K562 (cell line): ENCODE results near the gene LRRC25. TPM values are rescaled to one million over a fixed set of nuclear protein-coding genes. Genes with fewer than 3 reads are reported as not detected.
A peak's percentile ranks its signal among the peaks of the same experiment; 100 is the strongest.

Experiments used
- ATAC-seq: fragments of 200-7000 bp; cut with Tn5 transposase; 3 replicates; pipeline ENCODE4 v1.9.1; 2020; ENCODE audit warnings: moderate library complexity
- BruUV-seq: library from RNA; stranded (reverse); fragments of 400-500 nt; replicated peaks from 2 replicates; lab custom pipeline; 2021; lab: Mats Ljungman, UMichigan
- CTCF ChIA-PET: fragments of 300-600 bp; formaldehyde crosslinking; extraction: SDS; loops from one replicate; lab custom pipeline; 2021; ENCODE audit warnings: low intra/inter-chr PET ratio; lab: Yijun Ruan, JAX
- POLR2A ChIA-PET: fragments of 300-600, 350-650 bp; sonication (Branson Sonifier 250); formaldehyde crosslinking; extraction: SDS; loops from one replicate; lab custom pipeline; 2021; ENCODE audit warnings: antibody characterized with exemption, inconsistent platforms; lab: Yijun Ruan, JAX
- DNase-seq, 4 experiments: peaks; one replicate each; pipeline versions ENCODE4 v3.0.0 to v3.0.0-alpha.2; 2011 to 2018; ENCODE audit warnings: low spot score in 3 of 4, mixed read lengths in 3 of 4; ENCODE audit errors: extremely low read depth in 1 of 4
- FAIRE-seq: peaks from 2 replicates; lab custom pipeline; 2011; peaks lifted over from hg19 to GRCh38; lab: Jason Lieb, UNC
- H2AFZ ChIP-seq: 2 replicates; pipeline ENCODE4 v1.6.0; 2011; ENCODE audit warnings: low read depth, low read length, control low read depth, inconsistent platforms
- H3K27ac ChIP-seq: fragments of 200-600 bp; 3 replicates; pipeline ENCODE4 v1.8.0; 2011; ENCODE audit warnings: low read depth, mild to moderate bottlenecking, control low read depth, inconsistent platforms, low read length, moderate library complexity, mixed read lengths; ENCODE audit errors: extremely low read depth
- H3K27me3 ChIP-seq, 2 experiments: fragments of 300-600 bp in 1 of 2; 2 replicates in 1 of 2; 3 replicates in 1 of 2; pipeline versions ENCODE4 v1.6.0 to v1.8.0; 2011; ENCODE audit warnings: inconsistent platforms in 2 of 2, low read length in 2 of 2, mild to moderate bottlenecking in 1 of 2, mixed read lengths in 1 of 2, moderate library complexity in 1 of 2; ENCODE audit not compliant: control insufficient read depth in 2 of 2, insufficient read depth in 2 of 2
- H3K36me3 ChIP-seq: fragments of 300-600 bp; 3 replicates; pipeline ENCODE4 v1.8.0; 2011; ENCODE audit warnings: mild to moderate bottlenecking, low read length, inconsistent platforms; ENCODE audit not compliant: control insufficient read depth, insufficient read depth
- H3K4me1 ChIP-seq, 2 experiments: fragments of 200-600 bp in 1 of 2; replicated peaks in 1 of 2; 2 replicates in 1 of 2; 3 replicates in 1 of 2; pipeline versions ENCODE4 v1.5.1 to v1.8.0; 2011; ENCODE audit warnings: inconsistent platforms in 2 of 2, low read length in 2 of 2, mild to moderate bottlenecking in 1 of 2, mixed read lengths in 1 of 2, moderate library complexity in 1 of 2; ENCODE audit not compliant: control insufficient read depth in 2 of 2, insufficient read depth in 2 of 2
- H3K4me2 ChIP-seq: 2 replicates; pipeline ENCODE4 v1.6.1; 2011; ENCODE audit warnings: low read length, control low read depth, inconsistent platforms, mixed read lengths; ENCODE audit not compliant: insufficient read depth
- H3K4me3 ChIP-seq: fragments of 200-600 bp; sonication (generic), shearing (Covaris generic); 2 replicates; pipeline ENCODE4 v1.5.1; 2016; ENCODE audit warnings: control low read depth, inconsistent platforms
- H3K79me2 ChIP-seq: fragments of 200-600 bp; 3 replicates; pipeline ENCODE4 v1.8.0; 2011; ENCODE audit warnings: low read length, inconsistent platforms; ENCODE audit not compliant: control insufficient read depth, insufficient read depth
- H3K9ac ChIP-seq, 2 experiments: 2 replicates each; pipeline versions ENCODE4 v1.6.0 to v1.6.1; 2011; ENCODE audit warnings: low read depth in 2 of 2, low read length in 2 of 2, control low read depth in 1 of 2, inconsistent platforms in 1 of 2, mild to moderate bottlenecking in 1 of 2, mixed read lengths in 1 of 2; ENCODE audit not compliant: insufficient read depth in 1 of 2
- H3K9me1 ChIP-seq: one replicate; pipeline ENCODE4 v1.6.0; 2011; ENCODE audit warnings: inconsistent platforms, mild to moderate bottlenecking, low read length, moderate library complexity; ENCODE audit not compliant: control insufficient read depth, insufficient read depth
- H3K9me3 ChIP-seq: replicated peaks from 2 replicates; pipeline ENCODE4 v1.5.1; 2011; ENCODE audit warnings: low read depth, low read length, inconsistent platforms; ENCODE audit not compliant: control insufficient read depth, insufficient read depth
- H4K20me1 ChIP-seq: replicated peaks from 2 replicates; pipeline ENCODE4 v1.6.1; 2011; ENCODE audit warnings: low read length, inconsistent platforms, mixed read lengths; ENCODE audit not compliant: control insufficient read depth, insufficient read depth
- CHCHD3 ChIP-seq: fragments of 250-450 bp; sonication (Bioruptor Pico); IDR thresholded peaks from 2 replicates; pipeline ENCODE4 v2.1.2; 2022; ENCODE audit warnings: mild to moderate bottlenecking
- FOSL1 ChIP-seq: fragments of 200-800 bp; sonication (Bioruptor generic); conservative IDR thresholded peaks from 2 replicates; pipeline ENCODE4 v1.6.1; 2016; ENCODE audit warnings: missing genetic modification characterization, missing compliant biosample characterization
- MYNN ChIP-seq, 2 experiments: sonication (generic); formaldehyde crosslinking in 1 of 2; IDR thresholded peaks; 2 replicates each; pipeline versions ENCODE4 v1.5.0 to v1.6.1; 2016 to 2020; ENCODE audit warnings: antibody characterized with exemption in 1 of 2, missing genetic modification reagents in 1 of 2
- PHB2 ChIP-seq: fragments of 450-650 bp; IDR thresholded peaks from 2 replicates; pipeline ENCODE4 v1.6.1; 2017; ENCODE audit warnings: low read depth
- POLR2A ChIP-seq: fragments of 450-650 bp; conservative IDR thresholded peaks from 2 replicates; pipeline ENCODE4 v1.6.1; 2016
- RFX1 ChIP-seq: fragments of 450-650 bp; IDR thresholded peaks from 2 replicates; pipeline ENCODE4 v1.6.1; 2016; ENCODE audit warnings: mild to moderate bottlenecking, moderate library complexity
- ZC3H11A ChIP-seq: IDR thresholded peaks from 2 replicates; pipeline ENCODE4 v1.6.1; 2012; ENCODE audit warnings: low read depth, low read length, improper control_type of control experiment
- ZNF584 ChIP-seq: fragments of 200-800 bp; sonication (Bioruptor generic); IDR thresholded peaks from 2 replicates; pipeline ENCODE4 v1.6.1; 2016; ENCODE audit warnings: low read depth, mild to moderate bottlenecking, missing genetic modification characterization, missing compliant biosample characterization
- ZNF696 ChIP-seq: fragments of 250-450 bp; sonication (Bioruptor Pico); conservative IDR thresholded peaks from 2 replicates; pipeline ENCODE4 v1.4.0; 2020; ENCODE audit warnings: mild to moderate bottlenecking, moderate library complexity
- WGBS: fragments of 100-300 bp; shearing (Covaris generic); methylation state at CpG from one replicate; pipeline ENCODE4 v1.1.6; 2016; ENCODE audit warnings: low coverage, mixed read lengths; ENCODE audit not compliant: insufficient coverage; ENCODE audit errors: missing lambda C conversion rate; 5-methylcytosine and 5-hydroxymethylcytosine counted together
- in situ Hi-C: fragments of 300-500 bp; cut with MboI; formaldehyde crosslinking; loops from 4 replicates; pipeline ENCODE4 v1.15.0; 2018; ENCODE audit warnings: inconsistent platforms, mixed read lengths
- intact Hi-C: fragments of 100-400 bp; cut with micrococcal nuclease; formaldehyde crosslinking; loops from 2 replicates; pipeline ENCODE4 v1.14.2; 2022
- polyA plus RNA-seq, 8 experiments: library from polyadenylated mRNA; depleted of rRNA in 4 of 8; stranded (reverse) in 5 of 8; unstranded in 3 of 8; fragments of >200 nt; fragmentation: Nextera tagmentation in 2 of 8; fragmentation: Illumina TruSeq in 1 of 8; extraction: Ambion mirVana in 2 of 8; extraction: Trizol in 1 of 8; gene quantifications; 2 replicates each; pipeline versions ENCODE4 v1.2.1 to v1.2.3, GENCODE V29; 2011 to 2014; ENCODE audit warnings: inconsistent platforms in 1 of 8, missing spikeins in 1 of 8
- total RNA-seq, 7 experiments: library from RNA; depleted of rRNA in 6 of 7; stranded (reverse); fragments of >200 nt in 6 of 7; fragmentation: Illumina TruSeq in 2 of 7; extraction: Trizol in 2 of 7; gene quantifications; 2 replicates each; pipeline versions ENCODE4 v1.2.1 to v1.2.3, GENCODE V29; 2011 to 2021; ENCODE audit warnings: low replicate concordance in 1 of 7
- TF ChIP-seq, protein P1 (sequence below): IDR thresholded peaks from 3 replicates; pipeline ENCODE4 v1.6.1; 2011; ENCODE audit warnings: borderline replicate concordance, mild to moderate bottlenecking, moderate library complexity; ENCODE audit not compliant: insufficient read length; ENCODE audit errors: extremely low read depth
- TF ChIP-seq, protein P2 (sequence below): fragments of 250-450 bp; sonication (Bioruptor Pico); IDR thresholded peaks from 2 replicates; pipeline ENCODE4 v1.5.0; 2021
- TF ChIP-seq, protein P3 (sequence below): sonication (generic); formaldehyde crosslinking; IDR thresholded peaks from 2 replicates; pipeline ENCODE4 v1.8.1; 2023; ENCODE audit warnings: missing genetic modification reagents, mild to moderate bottlenecking, borderline replicate concordance

Gene LRRC25
- total and polyA plus RNA-seq, 9 of the 15 experiments (the other 6 are each of a cell fraction or from before 2014, with no cell fraction given) = 0.07 to 0.36 (median 0.10) TPM; not detected in 3

DNA sequence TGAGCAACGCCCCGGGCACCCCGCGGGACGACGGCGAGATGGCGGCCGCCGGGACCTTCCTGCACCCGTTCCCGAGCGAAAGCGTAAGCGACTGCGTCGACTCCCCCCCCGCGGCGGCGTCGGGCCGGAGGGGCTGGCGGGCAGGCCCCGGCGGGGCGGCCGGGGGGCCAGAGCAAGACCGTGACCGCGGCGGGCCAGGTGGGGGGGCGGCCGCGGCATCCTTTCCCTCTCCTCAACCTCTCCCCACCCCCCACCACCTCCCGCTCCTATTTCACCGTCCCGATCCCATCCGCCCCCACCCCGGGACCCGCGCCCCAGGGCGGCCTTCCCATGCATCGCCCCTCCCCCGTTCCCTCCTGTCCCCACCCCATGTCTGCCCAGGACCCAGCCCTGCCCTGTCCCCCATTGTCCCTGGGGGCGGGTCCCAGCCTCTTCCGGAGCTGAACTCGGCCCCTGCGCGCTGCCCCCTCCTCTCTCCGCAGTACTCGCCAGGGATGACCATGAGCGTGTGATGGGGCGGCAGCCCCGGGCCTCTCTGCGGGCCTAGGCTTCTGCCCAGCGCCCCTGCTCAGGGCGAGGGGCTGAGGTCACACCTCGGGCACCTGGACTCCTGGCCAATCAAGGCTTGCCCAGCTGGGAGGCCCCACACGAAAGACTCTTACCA lies 36.4 kb upstream of the LRRC25 start:
- H2AFZ ChIP-seq = no peak overlapping the region
- ChIA-PET POLR2A (interaction anchor here (0.5 to 1.2 kb wide), 4 partner anchors 8 to 154 kb away, joined by 3 read pairs; no protein-coding TSS in a partner anchor), CTCF (interaction anchor here (0.7 kb wide), 1 partner anchor 31 kb away, joined by 3 read pairs; no protein-coding TSS in a partner anchor)
- H3K4me3 ChIP-seq = peak overlapping the region; percentile 24
- H3K9me3 ChIP-seq = no peaks in the 10 kb centered on the region
- peaks cover 63% of the 10 kb centered on the region for H3K36me3 ChIP-seq
- H4K20me1 ChIP-seq = peaks cover 9% of the 10 kb centered on the region
- WGBS = 12% methylated on average over 19 of the region's 60 CpGs
- in situ Hi-C loops (no loop called here), intact Hi-C loops (no loop called here)
- peaks cover 73% of the 10 kb centered on the region for H3K79me2 ChIP-seq
- no peaks in the 10 kb centered on the region for H3K27me3 ChIP-seq
- H3K9me1 ChIP-seq = no peaks in the 10 kb centered on the region
- H3K27ac ChIP-seq = peak overlapping the region; percentile 67; the same call in 2 of the 3 replicates
- peaks cover 45 to 97% of the 10 kb centered on the region in 2 experiments for H3K4me1 ChIP-seq
- TSS peak; percentile 62 for BruUV-seq
- H3K4me2 ChIP-seq = peak overlapping the region; percentile 32; the same call in 1 of the 2 replicates
- FAIRE-seq (peak; percentile 78), DNase-seq (peak; percentile 57 to 79 (median 62)), ATAC-seq (no peak)
- peak overlapping the region in 1 of 2 experiments; percentile 85; a peak in 2 of 4 replicates for H3K9ac ChIP-seq
- no peak for TF ChIP-seq PHB2
- TF ChIP-seq POLR2A = peak; percentile 74
- TF ChIP-seq, protein P1, sequence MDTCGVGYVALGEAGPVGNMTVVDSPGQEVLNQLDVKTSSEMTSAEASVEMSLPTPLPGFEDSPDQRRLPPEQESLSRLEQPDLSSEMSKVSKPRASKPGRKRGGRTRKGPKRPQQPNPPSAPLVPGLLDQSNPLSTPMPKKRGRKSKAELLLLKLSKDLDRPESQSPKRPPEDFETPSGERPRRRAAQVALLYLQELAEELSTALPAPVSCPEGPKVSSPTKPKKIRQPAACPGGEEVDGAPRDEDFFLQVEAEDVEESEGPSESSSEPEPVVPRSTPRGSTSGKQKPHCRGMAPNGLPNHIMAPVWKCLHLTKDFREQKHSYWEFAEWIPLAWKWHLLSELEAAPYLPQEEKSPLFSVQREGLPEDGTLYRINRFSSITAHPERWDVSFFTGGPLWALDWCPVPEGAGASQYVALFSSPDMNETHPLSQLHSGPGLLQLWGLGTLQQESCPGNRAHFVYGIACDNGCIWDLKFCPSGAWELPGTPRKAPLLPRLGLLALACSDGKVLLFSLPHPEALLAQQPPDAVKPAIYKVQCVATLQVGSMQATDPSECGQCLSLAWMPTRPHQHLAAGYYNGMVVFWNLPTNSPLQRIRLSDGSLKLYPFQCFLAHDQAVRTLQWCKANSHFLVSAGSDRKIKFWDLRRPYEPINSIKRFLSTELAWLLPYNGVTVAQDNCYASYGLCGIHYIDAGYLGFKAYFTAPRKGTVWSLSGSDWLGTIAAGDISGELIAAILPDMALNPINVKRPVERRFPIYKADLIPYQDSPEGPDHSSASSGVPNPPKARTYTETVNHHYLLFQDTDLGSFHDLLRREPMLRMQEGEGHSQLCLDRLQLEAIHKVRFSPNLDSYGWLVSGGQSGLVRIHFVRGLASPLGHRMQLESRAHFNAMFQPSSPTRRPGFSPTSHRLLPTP = no peak
- TF ChIP-seq RFX1 = no peak
- TF ChIP-seq FOSL1 (tag) = no peak
- TF ChIP-seq ZC3H11A = no peak
- TF ChIP-seq, protein P2, sequence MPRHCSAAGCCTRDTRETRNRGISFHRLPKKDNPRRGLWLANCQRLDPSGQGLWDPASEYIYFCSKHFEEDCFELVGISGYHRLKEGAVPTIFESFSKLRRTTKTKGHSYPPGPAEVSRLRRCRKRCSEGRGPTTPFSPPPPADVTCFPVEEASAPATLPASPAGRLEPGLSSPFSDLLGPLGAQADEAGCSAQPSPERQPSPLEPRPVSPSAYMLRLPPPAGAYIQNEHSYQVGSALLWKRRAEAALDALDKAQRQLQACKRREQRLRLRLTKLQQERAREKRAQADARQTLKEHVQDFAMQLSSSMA (CRISPR knock-in tag) = no peak
- TF ChIP-seq MYNN (IDR thresholded peaks at IDR 0.05) = peak; percentile 16; the same call in 1 of the 2 replicates
- no peak for TF ChIP-seq MYNN (CRISPR knock-in tag; IDR thresholded peaks at IDR 0.05)
- TF ChIP-seq, protein P3, sequence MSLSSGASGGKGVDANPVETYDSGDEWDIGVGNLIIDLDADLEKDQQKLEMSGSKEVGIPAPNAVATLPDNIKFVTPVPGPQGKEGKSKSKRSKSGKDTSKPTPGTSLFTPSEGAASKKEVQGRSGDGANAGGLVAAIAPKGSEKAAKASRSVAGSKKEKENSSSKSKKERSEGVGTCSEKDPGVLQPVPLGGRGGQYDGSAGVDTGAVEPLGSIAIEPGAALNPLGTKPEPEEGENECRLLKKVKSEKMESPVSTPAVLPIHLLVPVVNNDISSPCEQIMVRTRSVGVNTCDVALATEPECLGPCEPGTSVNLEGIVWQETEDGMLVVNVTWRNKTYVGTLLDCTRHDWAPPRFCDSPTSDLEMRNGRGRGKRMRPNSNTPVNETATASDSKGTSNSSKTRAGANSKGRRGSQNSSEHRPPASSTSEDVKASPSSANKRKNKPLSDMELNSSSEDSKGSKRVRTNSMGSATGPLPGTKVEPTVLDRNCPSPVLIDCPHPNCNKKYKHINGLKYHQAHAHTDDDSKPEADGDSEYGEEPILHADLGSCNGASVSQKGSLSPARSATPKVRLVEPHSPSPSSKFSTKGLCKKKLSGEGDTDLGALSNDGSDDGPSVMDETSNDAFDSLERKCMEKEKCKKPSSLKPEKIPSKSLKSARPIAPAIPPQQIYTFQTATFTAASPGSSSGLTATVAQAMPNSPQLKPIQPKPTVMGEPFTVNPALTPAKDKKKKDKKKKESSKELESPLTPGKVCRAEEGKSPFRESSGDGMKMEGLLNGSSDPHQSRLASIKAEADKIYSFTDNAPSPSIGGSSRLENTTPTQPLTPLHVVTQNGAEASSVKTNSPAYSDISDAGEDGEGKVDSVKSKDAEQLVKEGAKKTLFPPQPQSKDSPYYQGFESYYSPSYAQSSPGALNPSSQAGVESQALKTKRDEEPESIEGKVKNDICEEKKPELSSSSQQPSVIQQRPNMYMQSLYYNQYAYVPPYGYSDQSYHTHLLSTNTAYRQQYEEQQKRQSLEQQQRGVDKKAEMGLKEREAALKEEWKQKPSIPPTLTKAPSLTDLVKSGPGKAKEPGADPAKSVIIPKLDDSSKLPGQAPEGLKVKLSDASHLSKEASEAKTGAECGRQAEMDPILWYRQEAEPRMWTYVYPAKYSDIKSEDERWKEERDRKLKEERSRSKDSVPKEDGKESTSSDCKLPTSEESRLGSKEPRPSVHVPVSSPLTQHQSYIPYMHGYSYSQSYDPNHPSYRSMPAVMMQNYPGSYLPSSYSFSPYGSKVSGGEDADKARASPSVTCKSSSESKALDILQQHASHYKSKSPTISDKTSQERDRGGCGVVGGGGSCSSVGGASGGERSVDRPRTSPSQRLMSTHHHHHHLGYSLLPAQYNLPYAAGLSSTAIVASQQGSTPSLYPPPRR (CRISPR knock-in tag) = no peak
- no peak for TF ChIP-seq ZNF584 (CRISPR knock-in tag)
- TF ChIP-seq ZNF696 = no peak
- TF ChIP-seq CHCHD3 = peak; percentile 65; the same call in 1 of the 2 replicates
